Vagina (tissue), 2 donors: ENCODE data around the gene HMCN1.

Experiments used
- POLR2A ChIP-seq, 2 donors: fragments of 450-650 bp; IDR thresholded peaks; one replicate each; pipeline ENCODE4 v1.6.1; 2017; ENCODE audit warnings: antibody characterized with exemption in 2 of 2, mild to moderate bottlenecking in 2 of 2, moderate library complexity in 2 of 2
- POLR2AphosphoS5 ChIP-seq, 2 donors: sonication (generic); formaldehyde crosslinking; IDR thresholded peaks; one replicate each; pipeline ENCODE4 v1.9.0; 2017; ENCODE audit warnings: antibody characterized with exemption in 2 of 2, mild to moderate bottlenecking in 2 of 2, low read depth in 1 of 2; ENCODE audit not compliant: insufficient read depth in 1 of 2
- TF ChIP-seq, protein P1 (sequence below), 3 experiments: fragments of 450-650 bp in 2 of 3; fragments of 200-600 bp in 1 of 3; sonication (generic) in 1 of 3; IDR thresholded peaks; one replicate each; pipeline ENCODE4 v1.5.1; 2017 to 2019; ENCODE audit warnings: antibody characterized with exemption in 3 of 3, mild to moderate bottlenecking in 2 of 3, moderate library complexity in 2 of 3

DNA sequence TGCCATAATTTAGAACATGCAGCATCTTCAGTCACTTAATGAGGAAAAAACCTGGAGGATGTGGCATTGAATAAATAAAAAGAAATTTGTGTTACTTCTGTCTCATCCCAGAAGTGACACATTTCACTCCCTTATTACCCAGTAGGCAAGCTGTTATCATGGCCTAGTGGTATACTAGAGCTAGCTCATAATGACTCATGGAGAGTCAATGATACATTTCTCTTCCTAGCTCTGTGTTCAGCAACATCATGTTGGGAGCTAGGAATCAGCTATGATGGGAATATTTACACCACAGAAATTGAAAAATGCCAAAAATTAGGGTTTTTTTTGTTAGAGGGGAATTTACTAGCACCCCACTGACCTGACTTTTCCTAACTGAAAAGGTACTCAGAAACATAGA is 182.7 kb downstream of the HMCN1 start:
- TF ChIP-seq, protein P1, sequence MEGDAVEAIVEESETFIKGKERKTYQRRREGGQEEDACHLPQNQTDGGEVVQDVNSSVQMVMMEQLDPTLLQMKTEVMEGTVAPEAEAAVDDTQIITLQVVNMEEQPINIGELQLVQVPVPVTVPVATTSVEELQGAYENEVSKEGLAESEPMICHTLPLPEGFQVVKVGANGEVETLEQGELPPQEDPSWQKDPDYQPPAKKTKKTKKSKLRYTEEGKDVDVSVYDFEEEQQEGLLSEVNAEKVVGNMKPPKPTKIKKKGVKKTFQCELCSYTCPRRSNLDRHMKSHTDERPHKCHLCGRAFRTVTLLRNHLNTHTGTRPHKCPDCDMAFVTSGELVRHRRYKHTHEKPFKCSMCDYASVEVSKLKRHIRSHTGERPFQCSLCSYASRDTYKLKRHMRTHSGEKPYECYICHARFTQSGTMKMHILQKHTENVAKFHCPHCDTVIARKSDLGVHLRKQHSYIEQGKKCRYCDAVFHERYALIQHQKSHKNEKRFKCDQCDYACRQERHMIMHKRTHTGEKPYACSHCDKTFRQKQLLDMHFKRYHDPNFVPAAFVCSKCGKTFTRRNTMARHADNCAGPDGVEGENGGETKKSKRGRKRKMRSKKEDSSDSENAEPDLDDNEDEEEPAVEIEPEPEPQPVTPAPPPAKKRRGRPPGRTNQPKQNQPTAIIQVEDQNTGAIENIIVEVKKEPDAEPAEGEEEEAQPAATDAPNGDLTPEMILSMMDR (IDR thresholded peaks at IDR 0.05): no peak
- TF ChIP-seq POLR2A (IDR thresholded peaks at IDR 0.05) (no peak), POLR2AphosphoS5 (IDR thresholded peaks at IDR 0.05; ENCODE audit: insufficient read depth in 1 of 2, low read depth in 1 of 2) (no peak)
